ENCODE measurements around the gene MSRB3. TPM values are rescaled to one million over a fixed set of nuclear protein-coding genes. Genes with fewer than 3 reads are reported as not detected.

MSRB3 gene
- total and polyA plus RNA-seq, 2 donors (not counting 3 experiments of a cell fraction or from before 2014, with no cell fraction given) = 20.0 to 59.3 TPM

DNA sequence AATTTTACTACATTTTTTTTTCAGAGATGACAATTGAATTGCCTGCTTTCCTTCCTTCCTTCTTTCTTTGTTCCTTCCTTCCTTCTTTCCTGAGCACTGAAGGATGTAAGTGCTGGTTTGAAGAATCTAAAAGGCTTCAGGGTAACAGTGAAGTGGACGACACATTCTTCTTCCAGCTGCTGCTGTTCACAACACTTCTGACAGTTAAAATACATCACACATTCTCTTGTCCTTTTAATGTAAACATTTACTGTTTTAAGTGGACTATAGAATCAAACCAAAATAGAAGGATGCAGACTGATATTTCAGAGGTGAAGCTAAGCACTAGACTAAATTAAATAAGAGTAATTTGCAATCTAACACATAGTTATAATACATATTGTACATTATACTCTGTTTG is 151.5 kb downstream of the MSRB3 start:
- CTCF ChIA-PET = interaction anchor here (1.0 to 1.9 kb wide), 5 partner anchors 18 to 657 kb away, joined by 3 to 7 read pairs (median 4); no protein-coding TSS in a partner anchor
- no TSS peak for BruUV-seq (replicated peaks)

DNA sequence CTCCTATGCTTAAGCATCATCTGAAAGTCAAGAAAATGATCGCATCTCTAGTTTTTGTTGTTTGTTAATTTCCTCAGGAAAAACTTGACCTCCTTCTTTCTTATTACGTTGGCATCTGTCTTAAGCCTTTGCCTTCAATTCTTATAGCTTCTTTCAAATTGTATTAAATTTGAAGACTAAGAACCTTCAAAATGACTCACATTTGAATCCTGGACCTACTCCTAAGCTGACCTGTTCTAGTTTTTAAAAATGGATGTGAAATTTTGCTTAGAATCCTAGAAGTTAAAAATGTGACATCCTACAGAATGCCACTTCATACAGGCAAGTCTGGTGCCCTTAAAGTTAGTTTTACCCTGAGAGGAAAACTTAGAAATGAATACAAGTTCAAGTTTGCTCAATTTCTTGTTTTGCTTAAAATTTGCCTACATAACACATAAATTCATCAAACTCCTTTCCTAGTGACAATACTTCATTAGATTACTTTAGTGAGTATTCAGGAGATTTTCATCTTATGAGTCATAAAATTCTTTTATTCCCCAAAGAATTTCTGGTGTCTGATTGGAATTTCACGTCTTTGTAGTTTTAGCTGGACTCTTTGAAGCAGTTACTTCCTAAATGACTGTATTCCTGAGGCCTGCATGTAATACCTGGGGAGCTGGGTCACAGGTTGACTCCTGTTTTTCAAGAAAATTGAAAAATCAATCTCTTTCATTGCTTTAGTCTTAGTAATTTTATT is 152.3 kb downstream of the MSRB3 start:
- peak overlapping the region; percentile 94 for H3K27ac ChIP-seq (ENCODE audit: insufficient read depth, low read depth, low read length)
- POLR2A ChIA-PET = interaction anchor here (0.6 to 1.0 kb wide), 2 partner anchors 92 to 103 kb away, joined by 3 read pairs; no protein-coding TSS in a partner anchor
- H3K9me1 ChIP-seq (replicated peaks; ENCODE audit: control insufficient read depth, extremely low read depth, insufficient read depth, low read length) = no peaks in the 10 kb centered on the region
- TSS peak; percentile 78 for BruUV-seq (replicated peaks)
- no peaks in the 10 kb centered on the region for H3K36me3 ChIP-seq (ENCODE audit: control insufficient read depth in 2 of 2, extremely low read depth in 1 of 2, insufficient read depth in 2 of 2, low read length in 2 of 2)
- peak; percentile 80 for FAIRE-seq
- H4K20me1 ChIP-seq (replicated peaks; ENCODE audit: control insufficient read depth, extremely low read depth, insufficient read depth, low read length) = no peaks in the 10 kb centered on the region
- no peaks in the 10 kb centered on the region for H3K27me3 ChIP-seq (ENCODE audit: control insufficient read depth in 2 of 2, insufficient read depth in 2 of 2, low read length in 2 of 2)
- peak overlapping the region; percentile 81 for H3K9ac ChIP-seq (replicated peaks; ENCODE audit: extremely low read depth, insufficient read depth, low read length)
- TF ChIP-seq MYC (IDR thresholded peaks at IDR 0.05; ENCODE audit: low read depth, low read length) (no peak), JUN (IDR thresholded peaks at IDR 0.05; ENCODE audit: borderline replicate concordance, insufficient read depth, insufficient read length, low read depth) (peak; percentile 94), GATA2 (IDR thresholded peaks at IDR 0.05; ENCODE audit: insufficient read depth, insufficient read length, low read depth, low read length) (peak; percentile 48), POLR2AphosphoS5 (IDR thresholded peaks at IDR 0.05; ENCODE audit: insufficient read depth, low read depth, low read length) (peak; percentile 84), FOS (IDR thresholded peaks at IDR 0.05; ENCODE audit: borderline replicate concordance, insufficient read depth, low read length) (peak; percentile 91), POLR2A (IDR thresholded peaks at IDR 0.05; ENCODE audit: low read depth, low read length) (peak; percentile 60)
- TF ChIP-seq, protein P1, sequence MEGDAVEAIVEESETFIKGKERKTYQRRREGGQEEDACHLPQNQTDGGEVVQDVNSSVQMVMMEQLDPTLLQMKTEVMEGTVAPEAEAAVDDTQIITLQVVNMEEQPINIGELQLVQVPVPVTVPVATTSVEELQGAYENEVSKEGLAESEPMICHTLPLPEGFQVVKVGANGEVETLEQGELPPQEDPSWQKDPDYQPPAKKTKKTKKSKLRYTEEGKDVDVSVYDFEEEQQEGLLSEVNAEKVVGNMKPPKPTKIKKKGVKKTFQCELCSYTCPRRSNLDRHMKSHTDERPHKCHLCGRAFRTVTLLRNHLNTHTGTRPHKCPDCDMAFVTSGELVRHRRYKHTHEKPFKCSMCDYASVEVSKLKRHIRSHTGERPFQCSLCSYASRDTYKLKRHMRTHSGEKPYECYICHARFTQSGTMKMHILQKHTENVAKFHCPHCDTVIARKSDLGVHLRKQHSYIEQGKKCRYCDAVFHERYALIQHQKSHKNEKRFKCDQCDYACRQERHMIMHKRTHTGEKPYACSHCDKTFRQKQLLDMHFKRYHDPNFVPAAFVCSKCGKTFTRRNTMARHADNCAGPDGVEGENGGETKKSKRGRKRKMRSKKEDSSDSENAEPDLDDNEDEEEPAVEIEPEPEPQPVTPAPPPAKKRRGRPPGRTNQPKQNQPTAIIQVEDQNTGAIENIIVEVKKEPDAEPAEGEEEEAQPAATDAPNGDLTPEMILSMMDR (IDR thresholded peaks at IDR 0.05; ENCODE audit: extremely low read depth in 1 of 2, insufficient read depth in 1 of 2, low read depth in 1 of 2, low read length in 2 of 2) = no peak
- peak overlapping the region in 1 of 3 experiments; percentile 28 for H3K4me3 ChIP-seq (replicated peaks in 1 of 3; ENCODE audit: insufficient read depth in 1 of 3, low read depth in 1 of 3, low read length in 3 of 3)
- H3K4me1 ChIP-seq (ENCODE audit: control insufficient read depth, extremely low read depth, insufficient read depth, low read length) = peaks cover 51% of the 10 kb centered on the region
- dilution Hi-C loops (cut with MboI; ENCODE audit: extremely low pct_ligation_motif_present, low sequenced_read_pairs) = no loop called here
- intact Hi-C loops (cut with micrococcal nuclease) = loop anchor here (1.0 to 5.0 kb wide), 5 partner anchors 103 to 397 kb away; no protein-coding TSS in a partner anchor
- no peaks in the 10 kb centered on the region for H3K9me3 ChIP-seq (replicated peaks; ENCODE audit: control insufficient read depth, insufficient read depth, low read length)
- peak overlapping the region; percentile 93 for H3K4me2 ChIP-seq (ENCODE audit: insufficient read depth, low read length)
- CTCF ChIA-PET = interaction anchor here (0.9 to 1.9 kb wide), 5 partner anchors 25 to 126 kb away, joined by 3 to 4 read pairs (median 3); no protein-coding TSS in a partner anchor
- H2AFZ ChIP-seq (ENCODE audit: low read depth, low read length) = peak overlapping the region; percentile 15
- peak; percentile 80 for DNase-seq (ENCODE audit: low read depth, low spot score)
- H3K79me2 ChIP-seq (ENCODE audit: control insufficient read depth, insufficient read depth, low read length) = no peaks in the 10 kb centered on the region

More for the DNA sequence above, 151.5 kb downstream of the MSRB3 start:
- Histone ChIP-seq H3K27me3 (ENCODE audit: control insufficient read depth in 2 of 2, insufficient read depth in 2 of 2, low read length in 2 of 2) (no peaks in the 10 kb centered on the region), H3K9ac (replicated peaks; ENCODE audit: extremely low read depth, insufficient read depth, low read length) (peak overlapping the region; percentile 81), H3K36me3 (ENCODE audit: control insufficient read depth in 2 of 2, extremely low read depth in 1 of 2, insufficient read depth in 2 of 2, low read length in 2 of 2) (no peaks in the 10 kb centered on the region), H2AFZ (ENCODE audit: low read depth, low read length) (peak overlapping the region; percentile 23), H3K9me3 (replicated peaks; ENCODE audit: control insufficient read depth, insufficient read depth, low read length) (no peaks in the 10 kb centered on the region), H3K4me3 (replicated peaks in 1 of 3; ENCODE audit: insufficient read depth in 1 of 3, low read depth in 1 of 3, low read length in 3 of 3) (no peak overlapping the region), H3K27ac (ENCODE audit: insufficient read depth, low read depth, low read length) (peak overlapping the region; percentile 94), H3K79me2 (ENCODE audit: control insufficient read depth, insufficient read depth, low read length) (no peaks in the 10 kb centered on the region), H3K4me2 (ENCODE audit: insufficient read depth, low read length) (peak overlapping the region; percentile 93), H3K4me1 (ENCODE audit: control insufficient read depth, extremely low read depth, insufficient read depth, low read length) (peaks cover 47% of the 10 kb centered on the region), H3K9me1 (replicated peaks; ENCODE audit: control insufficient read depth, extremely low read depth, insufficient read depth, low read length) (no peaks in the 10 kb centered on the region), H4K20me1 (replicated peaks; ENCODE audit: control insufficient read depth, extremely low read depth, insufficient read depth, low read length) (no peaks in the 10 kb centered on the region)
- POLR2A ChIA-PET = no interaction called here
- FAIRE-seq (peak; percentile 43), DNase-seq (ENCODE audit: low read depth, low spot score) (peak; percentile 26)
- intact Hi-C loops (cut with micrococcal nuclease) (loop anchor here (2.0 to 5.0 kb wide), 4 partner anchors 123 to 397 kb away; no protein-coding TSS in a partner anchor), dilution Hi-C loops (cut with MboI; ENCODE audit: extremely low pct_ligation_motif_present, low sequenced_read_pairs) (no loop called here)
- TF ChIP-seq POLR2A (IDR thresholded peaks at IDR 0.05; ENCODE audit: low read depth, low read length) = no peak
- TF ChIP-seq GATA2 (IDR thresholded peaks at IDR 0.05; ENCODE audit: insufficient read depth, insufficient read length, low read depth, low read length) = no peak
- TF ChIP-seq FOS (IDR thresholded peaks at IDR 0.05; ENCODE audit: borderline replicate concordance, insufficient read depth, low read length) = no peak
